OCI-LY3 (cell line): ENCODE results near the gene FNDC11.

Experiments
- H2AFZ ChIP-seq: fragments of 200-600, 300-600 bp; shearing (Covaris generic); 2 replicates; pipeline ENCODE4 v1.6.0; 2014; ENCODE audit warnings: antibody characterized with exemption, low read depth, low read length
- H3K27ac ChIP-seq: fragments of 200-600, 300-600 bp; sonication (generic); 2 replicates; pipeline ENCODE4 v1.5.1; 2014; ENCODE audit warnings: mild to moderate bottlenecking, low read length, moderate library complexity, mixed read lengths
- H3K27me3 ChIP-seq: fragments of 200-600, 300-600 bp; sonication (generic); 2 replicates; pipeline ENCODE4 v1.6.1; 2014; ENCODE audit warnings: low read depth, low read length, mixed read lengths
- H3K36me3 ChIP-seq: fragments of 200-600, 300-600 bp; sonication (generic); replicated peaks from 2 replicates; pipeline ENCODE3; 2014; ENCODE audit warnings: low read depth, low read length, mixed read lengths
- H3K4me1 ChIP-seq: fragments of 300-600, 200-600 bp; sonication (generic); 2 replicates; pipeline ENCODE4 v1.6.1; 2014; ENCODE audit warnings: low read length, mixed read lengths
- H3K4me2 ChIP-seq: fragments of 200-600, 300-600 bp; sonication (generic); 2 replicates; pipeline ENCODE4 v1.6.1; 2014; ENCODE audit warnings: low read length, mixed read lengths
- H3K4me3 ChIP-seq: fragments of 300-600, 200-600 bp; sonication (generic); 2 replicates; pipeline ENCODE4 v1.5.1; 2014; ENCODE audit warnings: antibody characterized with exemption, mild to moderate bottlenecking, low read length, moderate library complexity
- H3K79me2 ChIP-seq: fragments of 300-600, 200-600 bp; shearing (Covaris generic); 2 replicates; pipeline ENCODE4 v1.6.1; 2014; ENCODE audit warnings: mild to moderate bottlenecking, low read length, mixed read lengths
- H3K9ac ChIP-seq: fragments of 300-600, 200-600 bp; shearing (Covaris generic); 2 replicates; pipeline ENCODE4 v1.6.0; 2014; ENCODE audit warnings: mild to moderate bottlenecking, low read length, moderate library complexity
- H3K9me3 ChIP-seq: fragments of 200-600, 300-600 bp; shearing (Covaris generic); 2 replicates; pipeline ENCODE4 v1.6.1; 2014; ENCODE audit warnings: low read length, mixed read lengths; ENCODE audit not compliant: insufficient read depth
- H4K20me1 ChIP-seq: fragments of 200-600, 300-600 bp; sonication (generic); 2 replicates; pipeline ENCODE4 v1.6.1; 2016; ENCODE audit warnings: low read length, mixed read lengths; ENCODE audit not compliant: insufficient read depth
- CTCF ChIP-seq: fragments of 200-600, 300-600 bp; sonication (generic); IDR thresholded peaks from 2 replicates; pipeline ENCODE4 v1.5.1; 2014; ENCODE audit warnings: antibody characterized with exemption, low read length, low read depth
- EZH2phosphoT487 ChIP-seq: fragments of 200-600 bp; shearing (Covaris generic); IDR thresholded peaks from 2 replicates; pipeline ENCODE4 v1.6.1; 2018; ENCODE audit warnings: antibody characterized with exemption, mixed run types, low read depth

The FNDC11 gene

GRCh38 chr20:63595416-63596127 is 41.6 kb downstream of the FNDC11 start:
- no peak overlapping the region for H3K4me3 ChIP-seq
- H4K20me1 ChIP-seq = no peaks in the 10 kb centered on the region
- TF ChIP-seq EZH2phosphoT487 (no peak), CTCF (no peak)
- no peaks in the 10 kb centered on the region for H3K79me2 ChIP-seq
- peaks cover 10% of the 10 kb centered on the region for H3K36me3 ChIP-seq
- H3K27ac ChIP-seq = no peak overlapping the region
- no peak overlapping the region for H2AFZ ChIP-seq
- no peaks in the 10 kb centered on the region for H3K27me3 ChIP-seq
- no peaks in the 10 kb centered on the region for H3K9me3 ChIP-seq
- H3K4me2 ChIP-seq = no peak overlapping the region
- H3K9ac ChIP-seq = no peak overlapping the region
- H3K4me1 ChIP-seq = no peaks in the 10 kb centered on the region

- no peak for TF ChIP-seq CTCF
- TF ChIP-seq EZH2phosphoT487 = no peak
- Histone ChIP-seq H3K36me3 (peaks cover 6% of the 10 kb centered on the region), H3K4me1 (no peaks in the 10 kb centered on the region), H2AFZ (no peak overlapping the region), H3K9ac (no peak overlapping the region), H3K27me3 (no peaks in the 10 kb centered on the region), H3K9me3 (no peaks in the 10 kb centered on the region), H4K20me1 (no peaks in the 10 kb centered on the region), H3K4me3 (no peak overlapping the region), H3K27ac (no peak overlapping the region), H3K4me2 (no peak overlapping the region), H3K79me2 (no peaks in the 10 kb centered on the region)
Measured at GRCh38 chr20:63596423-63596822, 42.5 kb downstream of the FNDC11 start.

- H2AFZ ChIP-seq = no peak overlapping the region
- no peaks in the 10 kb centered on the region for H4K20me1 ChIP-seq
- H3K79me2 ChIP-seq = no peaks in the 10 kb centered on the region
- H3K4me3 ChIP-seq = no peak overlapping the region
- H3K9ac ChIP-seq = no peak overlapping the region
- no peak for TF ChIP-seq EZH2phosphoT487
- TF ChIP-seq CTCF = no peak
- peaks cover 16% of the 10 kb centered on the region for H3K36me3 ChIP-seq
- H3K4me1 ChIP-seq = peaks cover 9% of the 10 kb centered on the region
- no peaks in the 10 kb centered on the region for H3K9me3 ChIP-seq
- no peak overlapping the region for H3K27ac ChIP-seq
- H3K4me2 ChIP-seq = no peak overlapping the region
- H3K27me3 ChIP-seq = no peaks in the 10 kb centered on the region
Measured at GRCh38 chr20:63597651-63598478, 43.9 kb downstream of the FNDC11 start.
